ENCODE results near the gene ZNF644. TPM values are rescaled to one million over a fixed set of nuclear protein-coding genes. Genes with fewer than 3 reads are reported as not detected.
"Not testable (repeated sequence)": the region's sequence is repeated elsewhere in the genome, so short reads cannot be mapped to it uniquely, and the experiment has no call there.

The ZNF644 gene
- total RNA-seq, 6 donors from 2014 or later, result 36.7 to 111 (median 42.9) TPM

DNA sequence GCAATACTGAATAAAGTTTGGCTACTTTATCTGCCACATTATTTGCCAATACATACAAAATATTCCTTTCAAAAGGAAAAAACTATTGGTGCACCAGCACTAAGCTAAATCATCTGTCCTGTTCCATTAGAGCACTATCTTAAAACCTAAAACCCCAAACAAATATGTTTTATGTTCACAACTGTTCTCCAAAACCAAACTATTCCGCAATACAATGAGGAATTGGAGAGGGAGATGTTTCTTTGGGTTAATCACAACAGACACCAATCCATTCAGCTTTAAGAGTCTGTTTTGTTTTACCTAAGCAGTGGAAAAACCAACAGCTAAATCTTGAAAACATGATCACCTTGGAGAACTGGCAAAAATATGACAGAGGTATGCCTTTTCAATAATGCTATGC, 85.1 kb downstream of the ZNF644 start:
- no peak overlapping the region for H3K4me3 ChIP-seq
- TF ChIP-seq, protein P1, sequence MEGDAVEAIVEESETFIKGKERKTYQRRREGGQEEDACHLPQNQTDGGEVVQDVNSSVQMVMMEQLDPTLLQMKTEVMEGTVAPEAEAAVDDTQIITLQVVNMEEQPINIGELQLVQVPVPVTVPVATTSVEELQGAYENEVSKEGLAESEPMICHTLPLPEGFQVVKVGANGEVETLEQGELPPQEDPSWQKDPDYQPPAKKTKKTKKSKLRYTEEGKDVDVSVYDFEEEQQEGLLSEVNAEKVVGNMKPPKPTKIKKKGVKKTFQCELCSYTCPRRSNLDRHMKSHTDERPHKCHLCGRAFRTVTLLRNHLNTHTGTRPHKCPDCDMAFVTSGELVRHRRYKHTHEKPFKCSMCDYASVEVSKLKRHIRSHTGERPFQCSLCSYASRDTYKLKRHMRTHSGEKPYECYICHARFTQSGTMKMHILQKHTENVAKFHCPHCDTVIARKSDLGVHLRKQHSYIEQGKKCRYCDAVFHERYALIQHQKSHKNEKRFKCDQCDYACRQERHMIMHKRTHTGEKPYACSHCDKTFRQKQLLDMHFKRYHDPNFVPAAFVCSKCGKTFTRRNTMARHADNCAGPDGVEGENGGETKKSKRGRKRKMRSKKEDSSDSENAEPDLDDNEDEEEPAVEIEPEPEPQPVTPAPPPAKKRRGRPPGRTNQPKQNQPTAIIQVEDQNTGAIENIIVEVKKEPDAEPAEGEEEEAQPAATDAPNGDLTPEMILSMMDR (IDR thresholded peaks at IDR 0.05), result no peak
- TF ChIP-seq POLR2A (IDR thresholded peaks at IDR 0.05) (no peak), POLR2AphosphoS5 (IDR thresholded peaks at IDR 0.05) (no peak), EP300 (IDR thresholded peaks at IDR 0.05) (no peak)
- 91 to 100% methylated on average over 1 of the region's 1 CpG for WGBS, 2 donors
- no peaks in the 10 kb centered on the region for H3K27me3 ChIP-seq
- ATAC-seq (ENCODE audit: low FRiP score in 2 of 2) (no peak), DNase-seq (no peak)
- H3K36me3 ChIP-seq, result peaks cover 0 to 32% (median 4%) of the 10 kb centered on the region in 4 donors
- H3K27ac ChIP-seq, result no peak overlapping the region
- H3K4me1 ChIP-seq, result no peaks in the 10 kb centered on the region
- no peaks in the 10 kb centered on the region for H3K9me3 ChIP-seq

DNA sequence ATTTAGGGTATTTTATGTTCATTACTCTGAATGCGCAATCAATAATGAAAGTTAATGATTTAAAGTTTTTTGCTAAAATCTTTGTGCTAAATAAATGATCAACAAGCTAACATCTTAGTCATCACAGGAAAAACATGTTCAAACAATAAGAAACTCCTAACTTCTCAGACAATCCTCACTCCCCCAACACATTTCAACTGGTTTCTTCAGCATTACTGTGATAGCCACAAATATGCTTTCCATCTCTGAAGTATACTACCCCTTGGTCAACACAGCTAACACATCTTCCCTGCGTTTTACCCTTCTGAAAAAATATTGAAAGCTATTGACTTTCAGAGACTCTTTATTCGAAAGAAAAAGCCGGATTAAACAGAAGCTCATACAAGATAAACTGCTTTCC, 85.8 kb downstream of the ZNF644 start:
- TF ChIP-seq, protein P1 (IDR thresholded peaks at IDR 0.05), result no peak
- TF ChIP-seq POLR2A (IDR thresholded peaks at IDR 0.05) (no peak), EP300 (IDR thresholded peaks at IDR 0.05) (no peak), POLR2AphosphoS5 (IDR thresholded peaks at IDR 0.05) (no peak)
- WGBS, 2 donors, result 80 to 82% methylated on average over 4 of the region's 4 CpGs
- Histone ChIP-seq H3K27ac (no peak overlapping the region), H3K4me1 (no peaks in the 10 kb centered on the region), H3K4me3 (no peak overlapping the region), H3K27me3 (no peaks in the 10 kb centered on the region), H3K36me3 (peaks cover 0 to 32% (median 4%) of the 10 kb centered on the region in 4 donors), H3K9me3 (no peaks in the 10 kb centered on the region)
- DNase-seq (no peak), ATAC-seq (ENCODE audit: low FRiP score in 2 of 2) (no peak)

DNA sequence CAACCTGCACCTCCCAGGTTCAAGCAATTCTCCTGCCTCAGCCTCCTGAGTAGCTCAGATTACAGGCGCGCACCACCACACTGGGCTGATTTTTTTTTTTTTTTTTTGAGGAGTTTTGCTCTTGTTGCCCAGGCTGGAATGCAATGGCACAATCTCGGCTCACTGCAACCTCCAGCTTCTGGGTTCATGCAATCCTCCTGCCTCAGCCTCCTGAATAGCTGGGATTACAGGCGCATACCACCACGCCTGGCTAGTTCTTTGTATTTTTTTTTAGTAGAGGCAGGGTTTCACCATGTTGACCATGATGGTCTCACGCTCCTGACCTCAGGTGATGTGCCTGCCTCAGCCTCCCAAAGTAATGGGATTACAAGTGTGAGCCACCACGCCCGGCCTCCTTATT, 93.6 kb downstream of the ZNF644 start:
- not testable (repeated sequence) for H3K27ac ChIP-seq; H3K9me3 ChIP-seq; DNase-seq; H3K27me3 ChIP-seq; ATAC-seq (ENCODE audit: low FRiP score in 2 of 2); H3K36me3 ChIP-seq; H3K4me3 ChIP-seq
- H3K4me1 ChIP-seq, result peaks cover 3 to 20% (median 18%) of the 10 kb centered on the region in 4 donors
- 97 to 99% methylated on average over 6 to 8 of the region's 8 CpGs for WGBS, 2 donors

DNA sequence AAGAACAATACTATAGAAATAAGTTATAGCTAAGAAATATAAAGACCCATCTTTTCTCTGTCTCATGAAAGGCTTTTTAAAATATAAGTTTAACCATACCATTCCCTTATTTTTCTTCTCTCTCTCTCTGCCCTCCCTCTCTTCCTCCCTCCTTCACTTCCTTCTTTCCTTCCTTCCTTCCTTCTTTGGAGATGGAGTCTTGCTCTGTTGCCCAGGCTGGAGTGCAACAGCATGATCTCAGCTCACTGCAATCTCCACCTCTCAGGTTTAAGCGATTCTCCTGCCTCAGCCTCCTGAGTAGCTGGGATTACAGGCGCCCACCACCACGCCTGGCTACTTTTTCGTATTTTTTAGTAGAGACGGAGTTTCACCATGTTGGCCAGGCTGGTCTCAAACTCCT, 94.2 kb downstream of the ZNF644 start:
- not testable (repeated sequence) for H3K4me3 ChIP-seq; H3K36me3 ChIP-seq; H3K9me3 ChIP-seq; H3K27me3 ChIP-seq; ATAC-seq (ENCODE audit: low FRiP score in 2 of 2); DNase-seq; H3K27ac ChIP-seq
- peaks cover 3 to 24% (median 21%) of the 10 kb centered on the region in 4 donors for H3K4me1 ChIP-seq
- 97 to 100% methylated on average over 5 of the region's 5 CpGs for WGBS, 2 donors

DNA sequence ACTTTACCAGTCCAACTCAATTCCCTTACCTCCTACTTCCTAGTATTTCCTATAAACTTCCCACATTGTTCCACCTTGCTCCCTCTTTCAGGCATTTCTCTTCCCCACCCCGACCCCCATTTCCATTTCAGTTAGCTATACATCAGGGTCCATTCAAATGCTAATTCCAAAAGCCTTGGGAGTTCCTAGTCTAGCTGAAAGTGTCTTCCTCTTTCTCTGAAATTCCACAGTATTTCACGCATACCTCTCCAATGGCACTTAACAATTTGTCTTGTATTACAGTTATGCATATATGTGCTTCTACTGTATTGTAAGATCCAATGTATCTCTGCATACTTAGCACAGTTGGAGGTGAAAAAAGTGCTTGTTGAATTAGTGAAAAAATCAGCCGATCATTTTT, 94.9 kb downstream of the ZNF644 start:
- 73 to 79% methylated on average over 3 of the region's 3 CpGs for WGBS, 2 donors
- peaks cover 5 to 27% (median 22%) of the 10 kb centered on the region in 4 donors for H3K4me1 ChIP-seq
- no peaks in the 10 kb centered on the region for H3K36me3 ChIP-seq
- ATAC-seq (ENCODE audit: low FRiP score in 2 of 2) (no peak), DNase-seq (no peak)
- no peaks in the 10 kb centered on the region for H3K27me3 ChIP-seq
- TF ChIP-seq, protein P1 (IDR thresholded peaks at IDR 0.05), result no peak
- TF ChIP-seq POLR2AphosphoS5 (IDR thresholded peaks at IDR 0.05) (no peak), POLR2A (IDR thresholded peaks at IDR 0.05) (no peak), EP300 (IDR thresholded peaks at IDR 0.05) (no peak)
- H3K4me3 ChIP-seq, result no peak overlapping the region
- no peaks in the 10 kb centered on the region for H3K9me3 ChIP-seq
- no peak overlapping the region for H3K27ac ChIP-seq

All from upper lobe of left lung (tissue), 6 donors.